HG02943 (cell line): ENCODE data around the gene FSHB.
"Not testable (repeated sequence)": the region's sequence is repeated elsewhere in the genome, so short reads cannot be mapped to it uniquely, and the experiment has no call there.

Experiments used
- ATAC-seq: cut with Tn5 transposase; IDR thresholded peaks from one replicate; pipeline ENCODE4 v1.9.1; 2021; ENCODE audit warnings: mild to moderate bottlenecking, low read depth, moderate library complexity; ENCODE audit not compliant: unreplicated experiment

FSHB gene

DNA sequence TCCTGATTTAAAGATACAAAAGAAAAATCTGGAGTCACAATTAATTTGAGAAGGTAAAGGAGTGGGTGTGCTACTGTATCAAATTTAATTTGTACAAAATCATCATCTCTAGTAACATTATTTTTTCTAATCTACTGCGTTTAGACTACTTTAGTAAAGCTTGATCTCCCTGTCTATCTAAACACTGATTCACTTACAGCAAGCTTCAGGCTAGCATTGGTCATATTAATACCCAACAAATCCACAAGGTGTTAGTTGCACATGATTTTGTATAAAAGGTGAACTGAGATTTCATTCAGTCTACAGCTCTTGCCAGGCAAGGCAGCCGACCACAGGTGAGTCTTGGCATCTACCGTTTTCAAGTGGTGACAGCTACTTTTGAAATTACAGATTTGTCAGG lies at the start of gene FSHB:
TSS of gene FSHB (plus strand) at position 301 of the 400 bp plus-strand sequence. CDS start 889 bp downstream, outside the sequence.
- no peak for ATAC-seq

DNA sequence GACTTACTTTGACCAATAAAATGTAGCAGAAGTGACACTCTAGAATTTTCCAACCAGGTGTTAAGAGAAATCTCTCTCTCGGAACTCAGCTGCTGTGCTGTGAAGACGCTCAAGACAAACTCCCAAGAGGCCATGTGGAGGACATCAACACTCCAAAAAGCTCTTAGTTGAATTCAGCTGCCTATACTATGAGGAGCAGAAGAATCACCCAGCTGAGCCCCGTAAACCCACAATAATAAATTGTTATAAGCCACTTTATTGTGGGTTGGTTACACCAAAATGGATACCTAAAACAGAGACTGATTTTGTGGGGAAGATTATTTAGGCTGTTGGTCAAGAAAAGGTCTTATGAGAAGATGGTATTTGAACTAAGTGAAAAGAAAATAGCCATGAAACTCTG lies 44.1 kb upstream of the FSHB start:
- no peak for ATAC-seq

DNA sequence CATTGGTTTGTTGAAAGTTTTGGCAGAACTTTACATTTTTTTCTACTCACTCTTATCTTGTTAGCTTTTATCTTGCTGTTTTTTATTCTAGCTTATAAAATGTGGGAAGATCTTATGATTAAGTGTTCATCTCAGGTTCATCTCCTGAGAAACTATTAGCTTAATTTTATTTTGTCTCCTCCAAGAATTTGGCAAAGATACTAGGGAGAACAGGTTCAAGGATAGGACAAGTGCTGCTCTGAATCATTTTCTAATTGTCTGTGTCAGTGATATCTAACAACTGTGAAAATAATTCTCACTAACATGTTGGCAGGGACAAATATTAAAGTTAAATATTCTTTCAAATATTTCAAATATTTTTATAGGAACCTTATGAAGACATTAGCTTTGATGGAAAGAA lies 38.2 kb upstream of the FSHB start:
- no peak for ATAC-seq

DNA sequence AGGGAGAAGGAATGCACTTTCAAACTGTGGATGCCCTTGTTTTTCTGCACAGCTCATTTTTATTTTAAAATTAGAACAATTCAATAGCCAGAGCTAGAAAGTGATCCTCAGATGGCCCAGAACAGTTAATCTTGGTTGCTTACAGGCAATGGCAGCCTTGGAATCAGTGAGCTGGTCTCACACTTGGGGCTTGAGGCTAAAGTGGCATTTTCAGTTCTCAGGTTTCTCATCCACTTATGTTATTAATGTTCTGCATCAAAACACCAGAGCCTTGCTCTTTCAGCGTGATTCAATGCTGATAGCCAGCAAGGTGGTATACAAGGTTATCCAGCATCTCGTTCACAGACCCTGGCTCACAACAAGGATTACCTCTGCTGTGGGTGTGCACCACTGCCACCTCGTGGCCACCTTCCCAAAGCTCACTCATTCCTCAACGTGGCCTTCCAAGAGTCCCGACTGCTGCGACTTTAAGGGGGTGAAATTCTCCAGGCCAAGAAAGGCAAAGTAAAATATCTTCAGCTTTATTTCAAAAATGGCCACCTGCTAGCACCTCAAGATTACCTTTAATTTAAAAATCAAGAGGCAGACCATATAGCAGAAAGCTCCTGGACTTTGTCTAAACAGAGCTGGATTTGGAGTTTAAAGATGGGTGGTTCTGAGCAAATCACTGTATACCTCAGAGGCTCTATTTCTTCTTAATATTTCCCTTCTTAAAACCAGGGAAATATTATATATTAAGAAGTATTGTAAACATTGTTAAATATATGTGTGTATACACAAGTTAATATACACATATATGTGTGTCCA lies 34.2 kb upstream of the FSHB start:
- ATAC-seq, result peak; percentile 87

DNA sequence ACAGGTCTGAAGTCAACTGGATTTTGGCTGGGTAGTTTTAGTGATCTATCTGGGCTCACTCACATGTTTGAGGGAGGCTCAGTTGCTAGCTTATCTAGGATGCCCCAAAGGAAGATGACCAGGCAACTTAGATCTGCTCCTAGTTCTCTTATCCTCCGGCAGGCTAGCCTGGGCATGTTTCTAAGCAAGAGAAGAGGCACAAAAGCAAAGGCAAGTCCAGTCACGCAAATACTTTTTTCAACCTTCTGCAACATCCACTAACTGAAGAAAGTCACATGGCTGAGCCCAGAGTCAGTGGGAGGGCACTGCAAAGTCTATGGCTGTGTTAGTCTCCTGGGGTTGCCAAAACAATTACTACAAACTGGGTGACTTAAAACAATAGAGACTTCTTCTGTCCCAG lies 32.9 kb upstream of the FSHB start:
- no peak for ATAC-seq

DNA sequence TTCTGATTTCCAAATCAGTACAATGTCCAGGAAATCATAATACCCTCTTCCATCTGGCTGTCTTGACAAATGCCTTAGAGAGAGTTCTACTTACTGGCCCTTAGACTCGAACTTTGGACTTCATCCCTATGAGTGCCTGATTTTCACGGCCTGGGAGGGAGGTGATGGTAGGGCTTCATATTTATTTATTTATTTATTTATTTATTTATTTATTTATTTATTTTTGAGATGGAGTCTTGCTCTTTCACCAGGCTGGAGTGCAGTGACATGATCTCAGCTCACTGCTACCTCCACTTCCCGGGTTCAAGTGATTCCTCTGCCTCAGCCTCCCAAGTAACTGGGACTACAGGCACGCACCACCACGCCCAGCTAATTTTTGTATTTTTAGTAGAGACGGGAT lies 27.8 kb upstream of the FSHB start:
- ATAC-seq, result not testable (repeated sequence)

DNA sequence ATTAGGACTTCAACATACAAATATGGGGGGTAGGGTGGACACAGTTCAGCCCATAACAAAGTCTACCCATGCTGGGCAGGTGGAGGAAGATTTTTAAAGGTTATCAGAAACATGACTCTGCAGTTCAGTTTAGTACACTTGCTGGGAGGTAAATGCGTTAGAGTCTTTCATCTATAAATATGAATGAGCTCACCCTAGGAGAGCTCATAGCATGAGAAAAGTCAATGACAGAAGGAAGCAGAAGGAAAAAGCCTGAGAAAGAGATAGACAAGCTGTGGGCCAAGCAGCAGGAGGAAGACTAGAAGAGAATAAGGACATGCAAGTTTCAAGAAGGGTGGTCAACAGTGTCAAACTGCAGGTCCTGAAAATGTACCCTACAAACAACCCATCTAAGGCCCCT lies 27.0 kb upstream of the FSHB start:
- no peak for ATAC-seq

DNA sequence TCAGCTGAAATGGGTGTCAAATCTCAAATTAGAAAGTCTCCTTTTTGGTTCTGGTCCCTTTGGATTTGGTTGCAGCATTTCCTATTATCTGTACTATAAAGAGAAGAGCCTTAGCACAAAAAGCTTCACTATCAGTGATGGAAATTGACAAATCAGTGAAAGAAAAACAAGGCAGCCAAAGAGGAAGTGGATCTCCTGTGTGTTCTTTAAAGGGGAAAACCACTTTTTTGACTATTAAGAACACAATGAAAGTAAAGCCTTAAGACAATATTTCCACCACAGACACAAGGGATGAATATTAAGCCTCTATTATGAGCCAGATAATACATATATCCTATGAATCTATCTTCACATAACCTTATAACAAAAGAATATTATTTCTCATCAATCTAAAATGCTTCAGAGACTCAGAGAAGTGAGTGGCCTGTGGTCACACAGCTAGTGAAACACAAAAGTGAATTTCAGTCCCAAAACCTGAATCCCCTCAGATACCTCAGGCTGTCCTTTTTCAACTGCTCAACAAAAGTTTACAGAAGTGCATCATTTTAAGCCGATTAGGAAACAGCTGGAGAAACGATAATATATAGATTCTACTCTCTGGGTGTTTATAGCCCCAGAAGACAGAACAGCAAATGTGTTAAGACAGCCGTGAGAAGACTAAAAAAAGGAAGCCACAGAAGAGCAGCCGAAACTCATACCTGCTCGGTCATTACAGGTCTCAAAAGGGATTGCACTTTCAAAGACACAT lies 24.4 kb upstream of the FSHB start:
- ATAC-seq, result peak; percentile 94

DNA sequence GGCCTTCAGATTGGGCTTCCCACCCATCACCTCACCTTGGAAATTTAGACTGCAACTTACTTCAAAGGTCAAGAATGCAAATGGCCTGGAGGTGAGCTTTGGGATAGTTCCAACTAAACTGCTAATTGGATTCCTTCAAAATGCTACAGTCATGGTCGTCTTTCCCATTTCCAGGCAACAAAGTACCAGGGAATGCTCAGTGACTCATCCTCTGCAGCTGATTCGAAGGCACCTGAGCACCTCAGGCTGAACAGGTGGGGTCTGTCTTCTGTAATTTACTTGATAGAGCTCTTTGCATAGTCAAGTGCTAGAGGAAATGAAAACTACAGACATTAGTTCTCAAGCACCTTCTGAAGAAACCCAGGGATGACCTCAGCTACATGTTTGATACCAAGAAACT lies 20.5 kb upstream of the FSHB start:
- ATAC-seq, result no peak

DNA sequence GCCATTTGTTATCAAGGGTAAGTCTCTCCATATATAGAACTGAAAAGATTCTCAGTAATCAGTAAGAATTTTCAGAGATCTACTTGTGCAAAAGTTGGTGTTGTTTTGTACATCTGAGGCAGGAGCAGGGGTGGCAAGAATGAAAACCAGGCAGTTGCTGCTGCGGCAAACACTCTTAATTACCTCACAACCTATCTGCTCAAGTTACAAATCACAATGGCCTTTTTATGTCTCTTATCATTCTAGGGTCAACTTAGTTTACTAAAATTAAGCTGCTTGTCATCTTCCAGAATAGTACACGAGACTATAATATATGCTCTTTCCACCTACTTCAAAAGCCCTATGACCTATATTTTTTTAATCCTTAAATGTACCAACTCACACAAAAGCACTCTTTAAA lies 14.3 kb upstream of the FSHB start:
- no peak for ATAC-seq

DNA sequence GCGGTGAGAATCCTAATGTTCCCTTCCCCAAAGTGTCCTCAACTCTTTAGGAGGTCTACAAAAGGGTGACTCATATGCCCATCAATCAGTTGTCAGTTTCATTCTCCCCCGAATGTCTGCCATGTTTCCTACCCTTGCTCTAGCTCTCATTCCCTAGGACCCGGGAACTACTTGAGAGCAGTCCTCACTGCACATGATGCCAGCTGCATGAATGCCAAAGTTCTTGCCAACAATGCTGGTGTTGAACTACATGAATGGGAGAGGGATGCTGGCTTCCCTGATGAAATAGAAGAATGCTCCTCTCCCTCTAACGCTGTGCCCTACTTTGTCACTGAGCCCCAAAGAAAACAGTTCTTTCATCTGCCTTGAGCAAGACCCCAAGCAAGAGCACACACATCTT lies 12.5 kb upstream of the FSHB start:
- ATAC-seq, result no peak

DNA sequence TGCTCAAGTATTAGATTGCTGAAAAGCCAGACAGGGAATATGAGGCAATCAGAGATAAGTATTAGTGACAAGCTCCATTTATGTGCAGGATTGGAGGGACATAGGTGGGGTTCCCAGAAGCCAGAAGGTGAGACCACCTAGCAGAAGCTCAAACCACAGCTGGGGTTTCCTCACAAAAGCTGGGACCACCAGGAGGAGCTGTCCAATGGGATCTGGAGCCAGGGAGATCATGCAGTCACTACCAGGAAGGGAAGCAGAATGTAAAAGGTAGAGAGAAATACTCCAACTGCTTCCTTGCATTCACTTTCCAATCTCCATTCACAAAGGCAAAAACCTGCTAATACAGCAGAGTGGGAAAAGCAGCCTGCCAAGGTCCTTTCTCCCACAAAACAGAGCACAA lies 5.2 kb upstream of the FSHB start:
- no peak for ATAC-seq

DNA sequence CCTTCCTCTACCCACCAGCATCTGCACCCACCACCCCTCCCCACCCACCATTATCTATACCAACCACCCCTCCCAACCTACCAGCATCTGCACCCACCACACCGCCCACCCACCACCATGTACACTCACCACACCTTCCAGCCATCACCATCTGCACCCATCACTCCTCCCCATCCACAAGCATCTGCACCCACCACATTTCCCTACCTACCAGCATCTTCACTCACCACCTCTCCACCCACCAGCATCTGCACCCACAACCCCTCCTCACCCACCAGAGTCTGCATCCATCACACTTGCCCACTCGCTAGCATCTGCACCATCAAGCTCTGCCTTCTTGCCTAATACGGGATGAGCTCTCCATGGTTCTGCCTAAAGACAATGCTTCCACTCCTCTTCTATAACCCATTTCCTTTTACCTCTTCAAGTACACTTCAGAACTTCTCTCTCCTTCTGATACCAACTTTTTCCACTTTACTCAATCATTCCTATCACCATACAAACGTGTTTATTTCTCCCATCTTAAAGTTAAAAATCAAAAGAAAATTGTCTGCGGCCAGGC lies 2.4 kb upstream of the FSHB start:
- ATAC-seq, result no peak

DNA sequence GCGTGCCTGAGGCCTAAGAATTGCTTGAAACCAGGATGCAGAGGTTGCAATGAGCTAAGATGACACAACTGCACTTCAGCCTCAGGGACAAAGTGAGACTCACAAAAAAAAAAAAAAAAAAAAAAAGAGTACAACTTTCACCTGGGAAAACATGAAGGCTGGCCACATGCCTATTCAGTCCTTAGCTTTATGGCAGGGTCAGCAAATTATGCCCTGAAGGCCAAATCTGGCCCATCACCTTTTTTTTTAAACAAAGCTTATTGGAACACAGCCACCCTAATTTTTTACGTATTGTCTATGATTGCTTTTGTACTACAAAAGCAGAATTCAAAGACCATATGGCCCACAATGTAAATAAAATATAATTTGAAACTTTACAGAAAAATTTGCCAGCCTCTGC lies 8.2 kb downstream of the FSHB start:
- no peak for ATAC-seq

DNA sequence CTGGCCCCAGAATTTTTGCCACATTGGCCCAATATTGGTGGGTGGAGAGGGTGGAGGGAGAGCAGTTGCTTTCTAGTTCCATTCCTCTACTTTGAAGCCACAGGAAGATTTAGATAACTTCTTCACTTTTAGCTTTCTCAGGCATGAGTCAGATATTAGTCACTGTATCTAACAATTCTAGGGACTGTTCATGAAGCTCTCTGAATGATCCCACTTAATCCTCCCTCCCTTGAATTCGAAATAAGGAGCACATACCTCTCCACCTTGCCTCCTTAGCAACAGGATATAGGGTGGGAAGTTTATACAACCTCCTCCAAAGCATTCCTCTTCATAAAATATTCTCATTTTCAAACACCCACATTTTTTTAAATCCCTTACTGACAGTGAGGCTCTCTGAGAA lies 13.5 kb downstream of the FSHB start:
- no peak for ATAC-seq

DNA sequence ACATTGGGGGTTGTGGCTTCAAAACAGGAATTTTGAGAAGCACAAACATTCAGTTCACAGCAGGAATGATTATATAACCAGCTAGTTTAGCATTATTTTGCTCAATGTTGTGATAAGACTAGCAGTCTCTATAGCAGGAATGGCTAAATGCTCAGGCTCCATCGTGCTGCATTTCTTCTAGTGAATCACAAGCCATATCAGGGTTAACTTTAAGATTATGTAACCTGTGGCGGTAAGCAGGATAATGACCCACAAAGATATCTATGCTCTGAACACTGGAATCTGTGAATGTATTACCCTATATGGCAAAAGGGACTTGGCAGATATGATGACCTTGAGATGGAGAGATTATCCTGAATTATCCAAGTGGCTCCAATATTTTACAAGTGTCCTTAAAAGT lies 14.8 kb downstream of the FSHB start:
- no peak for ATAC-seq

DNA sequence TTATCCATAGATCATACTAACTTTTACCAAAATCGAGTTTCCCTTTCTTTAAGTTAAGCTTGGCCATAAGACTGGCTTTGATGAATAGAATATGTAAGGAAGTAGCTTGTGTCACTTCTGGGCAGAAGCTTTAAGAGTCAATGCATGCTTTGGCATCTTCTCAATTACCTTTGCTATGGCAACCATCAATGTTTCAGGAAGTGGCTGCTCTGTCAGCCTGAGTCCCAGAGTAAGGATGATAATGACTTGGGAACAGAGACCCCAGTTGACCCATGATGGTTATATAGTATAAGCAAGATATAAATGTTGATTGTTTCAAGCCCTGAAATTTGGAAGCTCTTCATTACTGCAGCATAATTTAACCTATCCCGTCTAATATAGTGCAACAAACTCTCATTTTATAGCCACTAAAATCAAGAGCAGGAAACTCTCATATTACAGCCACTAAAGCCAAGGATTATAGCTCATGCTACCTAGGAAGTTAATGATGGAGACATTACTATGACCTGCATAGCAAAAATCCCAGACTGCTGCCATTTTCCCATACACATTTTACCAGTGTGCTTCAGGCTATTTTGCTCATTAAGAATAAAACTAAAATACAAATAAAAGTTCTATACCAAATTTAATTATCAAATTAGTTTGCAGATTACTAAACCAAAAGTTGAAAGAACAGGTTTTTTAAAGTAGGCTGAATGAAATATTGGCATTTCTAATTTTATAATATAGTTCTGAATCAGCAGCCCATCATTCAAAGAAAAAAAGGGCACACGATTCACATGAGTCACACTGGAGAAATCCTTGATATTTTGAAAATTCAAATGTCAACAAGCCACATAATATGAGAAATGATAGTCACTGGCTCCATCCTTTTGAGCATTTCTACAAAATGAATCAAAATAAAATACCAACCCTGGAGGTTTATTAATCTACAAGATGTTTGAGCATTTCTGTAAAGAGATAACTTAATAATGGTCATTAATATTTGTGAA lies 23.8 kb downstream of the FSHB start:
- ATAC-seq, result no peak

DNA sequence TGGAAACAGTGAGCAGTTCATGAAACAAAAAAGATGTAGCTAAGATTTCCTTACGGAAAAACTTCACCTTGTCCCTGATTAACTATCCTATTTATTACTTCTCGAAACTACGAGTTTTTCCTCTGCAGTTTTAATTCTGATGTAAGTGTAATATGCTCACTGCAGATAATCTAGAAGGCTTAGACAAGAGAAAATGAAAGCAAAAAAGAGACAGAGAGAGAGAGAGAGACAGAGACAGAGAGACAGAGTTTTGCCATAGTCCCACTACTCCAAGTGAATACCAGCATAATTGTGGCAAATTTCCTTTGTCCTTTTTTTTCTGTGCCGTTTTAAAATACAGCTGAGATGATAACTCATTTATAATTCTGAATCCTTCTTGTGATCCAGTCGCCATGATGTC lies 24.8 kb downstream of the FSHB start:
- ATAC-seq, result no peak

DNA sequence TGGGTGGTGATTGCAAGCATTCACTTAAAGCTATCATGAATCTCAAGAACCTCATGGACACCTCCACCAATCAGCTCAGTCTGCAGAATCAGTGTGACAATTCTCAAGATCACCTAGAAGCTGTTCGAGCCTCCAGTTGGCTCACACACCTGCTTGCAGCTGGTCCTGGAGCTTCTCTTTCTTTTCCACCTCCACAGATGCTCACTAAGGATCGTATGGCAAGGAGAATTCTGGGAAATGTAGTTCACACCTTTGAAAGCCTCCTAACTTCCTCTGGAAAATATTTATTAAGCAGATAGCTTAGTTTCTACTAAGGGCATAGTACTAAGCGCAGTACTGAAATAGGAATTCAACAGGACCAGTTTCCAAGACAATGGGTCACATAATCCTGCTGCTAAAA lies 26.2 kb downstream of the FSHB start:
- ATAC-seq, result no peak

DNA sequence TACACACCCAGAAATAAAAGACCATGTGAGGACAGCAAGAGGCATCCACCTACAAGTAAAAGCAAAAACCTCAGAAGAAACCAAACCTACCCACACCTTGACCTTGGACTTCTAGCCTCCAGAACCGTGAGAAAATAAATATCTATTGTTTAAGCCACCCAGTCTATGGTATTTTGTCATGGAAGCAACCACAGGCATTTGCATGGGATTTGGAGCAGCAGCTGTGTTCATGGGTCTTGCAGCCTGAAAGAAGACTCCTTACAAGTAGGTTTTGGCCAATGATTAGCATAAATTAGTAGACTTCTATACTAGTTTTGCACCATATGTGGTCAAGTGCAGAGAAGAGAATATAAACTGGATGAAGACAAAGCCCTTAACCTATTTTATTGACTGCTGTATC lies 27.9 kb downstream of the FSHB start:
- ATAC-seq, result peak; percentile 48

DNA sequence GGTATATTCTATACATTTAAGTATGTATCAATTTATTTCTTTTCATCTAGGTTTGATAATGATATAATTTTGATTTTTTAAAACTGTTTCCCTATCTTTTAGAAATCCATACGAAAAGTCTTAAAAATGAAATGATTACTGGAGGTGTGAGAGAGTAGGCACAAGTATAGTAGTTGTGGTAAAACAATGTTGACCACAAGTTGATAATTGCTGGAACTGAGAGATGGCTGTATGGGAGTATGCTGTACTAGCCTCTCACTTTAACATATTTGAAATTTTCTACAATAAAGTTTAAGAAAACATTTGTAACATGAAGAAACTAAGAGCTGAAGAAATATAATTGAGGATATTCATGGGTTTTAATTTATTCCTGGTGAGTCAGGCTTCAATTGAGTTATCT lies 30.0 kb downstream of the FSHB start:
- ATAC-seq, result peak; percentile 91
